Trophoblast cell (in vitro differentiated cells and primary cell): Measurements from ENCODE around the gene MARK2.

ENCODE experiments used
- DNase-seq, 2 donors: peaks; one replicate each; pipeline ENCODE4 v3.0.0-alpha.2; 2016
- H2AFZ ChIP-seq: 2 replicates; pipeline ENCODE4 v1.6.1; 2013; ENCODE audit warnings: low read length, moderate library complexity, mild to moderate bottlenecking; ENCODE audit not compliant: insufficient read depth, poor library complexity
- H2AK5ac ChIP-seq: 2 replicates; pipeline ENCODE4 v1.6.1; 2013; ENCODE audit warnings: mild to moderate bottlenecking, low read length
- H2BK120ac ChIP-seq: 2 replicates; pipeline ENCODE4 v1.6.1; 2013; ENCODE audit warnings: low read length, mild to moderate bottlenecking, moderate library complexity; ENCODE audit not compliant: insufficient read depth, poor library complexity
- H2BK12ac ChIP-seq: 2 replicates; pipeline ENCODE4 v1.6.1; 2013; ENCODE audit warnings: mild to moderate bottlenecking, low read length, moderate library complexity
- H2BK5ac ChIP-seq: 2 replicates; pipeline ENCODE4 v1.6.1; 2013; ENCODE audit warnings: low read length, low read depth, moderate library complexity, mild to moderate bottlenecking; ENCODE audit not compliant: poor library complexity
- H3K14ac ChIP-seq: 2 replicates; pipeline ENCODE4 v1.6.1; 2013; ENCODE audit warnings: mild to moderate bottlenecking, low read length
- H3K18ac ChIP-seq: 2 replicates; pipeline ENCODE4 v1.6.1; 2013; ENCODE audit warnings: mild to moderate bottlenecking, low read length
- H3K23ac ChIP-seq: 2 replicates; pipeline ENCODE4 v1.6.1; 2013; ENCODE audit warnings: low read length
- H3K27ac ChIP-seq: 2 replicates; pipeline ENCODE4 v1.5.1; 2013; ENCODE audit warnings: low read depth, mild to moderate bottlenecking, inconsistent platforms, low read length, moderate library complexity
- H3K27me3 ChIP-seq: 2 replicates; pipeline ENCODE4 v1.6.1; 2013; ENCODE audit warnings: inconsistent platforms, mild to moderate bottlenecking, low read length, moderate library complexity; ENCODE audit not compliant: insufficient read depth
- H3K36me3 ChIP-seq, 2 experiments: 1 replicate in 1 of 2; 2 replicates in 1 of 2; pipeline ENCODE4 v1.6.1; 2013; ENCODE audit warnings: low read length in 2 of 2, mild to moderate bottlenecking in 2 of 2, moderate library complexity in 1 of 2; ENCODE audit not compliant: insufficient read depth in 2 of 2, control insufficient read depth in 1 of 2
- H3K4ac ChIP-seq: 2 replicates; pipeline ENCODE4 v1.6.1; 2013; ENCODE audit warnings: low read depth, mild to moderate bottlenecking, low read length, moderate library complexity
- H3K4me1 ChIP-seq, 2 experiments: 1 replicate in 1 of 2; 2 replicates in 1 of 2; pipeline ENCODE4 v1.6.1; 2013; ENCODE audit warnings: low read length in 2 of 2, mild to moderate bottlenecking in 2 of 2, moderate library complexity in 1 of 2; ENCODE audit not compliant: insufficient read depth in 2 of 2, control insufficient read depth in 1 of 2
- H3K4me2 ChIP-seq: 2 replicates; pipeline ENCODE4 v1.6.1; 2013; ENCODE audit warnings: inconsistent platforms, mild to moderate bottlenecking, low read length, moderate library complexity
- H3K4me3 ChIP-seq: 2 replicates; pipeline ENCODE4 v1.5.1; 2013; ENCODE audit warnings: mild to moderate bottlenecking, low read depth, low read length, inconsistent platforms
- H3K79me1 ChIP-seq: one replicate; pipeline ENCODE4 v1.6.1; 2013; ENCODE audit warnings: low read length
- H3K79me2 ChIP-seq: 2 replicates; pipeline ENCODE4 v1.6.1; 2013; ENCODE audit warnings: low read length, mild to moderate bottlenecking; ENCODE audit not compliant: control insufficient read depth, insufficient read depth, poor library complexity
- H3K9ac ChIP-seq: 2 replicates; pipeline ENCODE4 v1.6.1; 2013; ENCODE audit warnings: mild to moderate bottlenecking, low read length
- H3K9me3 ChIP-seq: 2 replicates; pipeline ENCODE4 v1.6.1; 2013; ENCODE audit warnings: low read depth, mild to moderate bottlenecking, control low read depth, inconsistent platforms, low read length; ENCODE audit not compliant: insufficient read depth
- H4K12ac ChIP-seq: 2 replicates; pipeline ENCODE4 v1.6.1; 2013; ENCODE audit warnings: low read depth, mild to moderate bottlenecking, low read length, moderate library complexity
- H4K8ac ChIP-seq: 2 replicates; pipeline ENCODE4 v1.6.1; 2013; ENCODE audit warnings: low read depth, mild to moderate bottlenecking, low read length, moderate library complexity
- H4K91ac ChIP-seq: one replicate; pipeline ENCODE4 v1.6.1; 2013; ENCODE audit warnings: low read depth, mild to moderate bottlenecking, low read length, moderate library complexity
- whole genome bisulfite sequencing: extraction: QIAGEN DNeasy Blood & Tissue Kit; methylation state at CpG from one replicate; pipeline ENCODE4 v1.1.7; 2013; ENCODE audit warnings: missing lambda C conversion rate; ENCODE audit not compliant: insufficient read length, insufficient coverage; ENCODE audit errors: extremely low coverage; 5-methylcytosine and 5-hydroxymethylcytosine counted together

The MARK2 gene

DNA sequence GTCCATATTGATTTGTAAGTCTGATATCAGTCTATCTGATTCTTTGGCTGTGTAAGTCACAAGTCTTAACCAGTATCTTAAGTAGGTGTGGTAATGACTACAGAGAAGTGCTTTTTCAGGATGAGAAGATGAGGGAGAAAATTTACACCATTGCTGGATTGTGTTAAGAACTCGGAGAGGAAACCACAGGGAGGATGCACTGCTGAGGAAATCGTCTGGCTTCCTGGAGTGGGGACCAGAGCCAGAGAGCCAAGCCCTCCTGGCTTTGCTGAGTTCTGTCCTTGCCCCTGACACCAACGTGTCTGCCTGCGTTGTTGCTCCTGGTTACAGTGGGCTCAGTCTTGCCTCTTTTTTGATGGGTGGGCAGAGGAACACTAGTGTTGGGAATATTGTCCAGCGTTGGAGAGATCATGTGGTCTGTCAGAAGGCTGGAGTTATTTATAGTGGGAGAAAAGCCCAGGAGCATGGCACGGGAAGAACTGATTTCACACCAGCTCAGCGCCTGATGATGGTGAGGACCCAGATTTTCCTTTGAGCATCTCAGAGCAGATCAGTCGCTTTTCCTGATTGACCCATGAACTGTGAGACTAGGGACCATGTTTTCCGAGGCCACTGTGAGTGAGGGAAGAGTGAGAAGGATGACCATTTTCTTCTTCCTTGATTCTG lies 29.6 kb downstream of the MARK2 start:
- no peak overlapping the region for H4K12ac ChIP-seq
- no peak overlapping the region for H3K14ac ChIP-seq
- peak overlapping the region; percentile 29 for H3K18ac ChIP-seq
- H3K23ac ChIP-seq = no peak overlapping the region
- no peak overlapping the region for H3K27ac ChIP-seq
- H2BK12ac ChIP-seq = no peak overlapping the region
- peaks cover 21% of the 10 kb centered on the region for H3K79me2 ChIP-seq
- no peak overlapping the region for H3K4me2 ChIP-seq
- no peak overlapping the region for H2BK5ac ChIP-seq
- H3K9me3 ChIP-seq = no peaks in the 10 kb centered on the region
- H3K79me1 ChIP-seq = peaks cover 3% of the 10 kb centered on the region
- peaks cover 10 to 12% of the 10 kb centered on the region in 2 experiments for H3K36me3 ChIP-seq
- no peak overlapping the region for H2AK5ac ChIP-seq
- peaks cover 21 to 30% of the 10 kb centered on the region in 2 experiments for H3K4me1 ChIP-seq
- H2BK120ac ChIP-seq = no peak overlapping the region
- H3K27me3 ChIP-seq = no peaks in the 10 kb centered on the region
- peak overlapping the region; percentile 88 for H3K4ac ChIP-seq
- no peak for DNase-seq
- no peak overlapping the region for H4K8ac ChIP-seq
- H3K9ac ChIP-seq = no peak overlapping the region
- peak overlapping the region; percentile 50 for H2AFZ ChIP-seq
- H3K4me3 ChIP-seq = no peak overlapping the region
- WGBS = no CpG with 5 or more reads among the region's 9 CpGs
- no peak overlapping the region for H4K91ac ChIP-seq

- peak; percentile 7 to 40 for DNase-seq
- Histone ChIP-seq H2BK120ac (no peak overlapping the region), H4K8ac (no peak overlapping the region), H3K4me3 (no peak overlapping the region), H3K9me3 (no peaks in the 10 kb centered on the region), H2BK12ac (no peak overlapping the region), H2AK5ac (no peak overlapping the region), H3K4me2 (no peak overlapping the region), H3K27me3 (no peaks in the 10 kb centered on the region), H3K36me3 (peaks cover 10 to 12% of the 10 kb centered on the region in 2 experiments), H3K14ac (no peak overlapping the region), H4K12ac (no peak overlapping the region), H3K18ac (peak overlapping the region; percentile 14), H4K91ac (no peak overlapping the region), H3K9ac (no peak overlapping the region), H3K27ac (no peak overlapping the region), H3K4me1 (peaks cover 25 to 34% of the 10 kb centered on the region in 2 experiments), H3K23ac (no peak overlapping the region), H2BK5ac (no peak overlapping the region), H3K79me2 (peaks cover 23% of the 10 kb centered on the region), H2AFZ (no peak overlapping the region), H3K4ac (peak overlapping the region; percentile 35), H3K79me1 (peaks cover 3% of the 10 kb centered on the region)
- no CpG with 5 or more reads among the region's 7 CpGs for WGBS
Measured at GRCh38 chr11:63869171-63869591, 30.3 kb downstream of the MARK2 start.

GRCh38 chr11:63869683-63870082 lies 30.8 kb downstream of the MARK2 start:
- H3K79me1 ChIP-seq = peaks cover 3% of the 10 kb centered on the region
- H2AK5ac ChIP-seq = no peak overlapping the region
- H3K9ac ChIP-seq = no peak overlapping the region
- H3K27me3 ChIP-seq = no peaks in the 10 kb centered on the region
- no peak overlapping the region for H3K14ac ChIP-seq
- peaks cover 7 to 12% of the 10 kb centered on the region in 2 experiments for H3K36me3 ChIP-seq
- peak overlapping the region; percentile 35 for H3K4ac ChIP-seq
- no peak overlapping the region for H3K27ac ChIP-seq
- H2AFZ ChIP-seq = no peak overlapping the region
- no peak overlapping the region for H3K23ac ChIP-seq
- no peak overlapping the region for H4K8ac ChIP-seq
- H2BK120ac ChIP-seq = no peak overlapping the region
- no peak overlapping the region for H4K91ac ChIP-seq
- no peak overlapping the region for H3K4me2 ChIP-seq
- no CpG with 5 or more reads among the region's 8 CpGs for WGBS
- no peak for DNase-seq
- H4K12ac ChIP-seq = peak overlapping the region; percentile 35
- no peak overlapping the region for H3K18ac ChIP-seq
- no peak overlapping the region for H3K4me3 ChIP-seq
- no peaks in the 10 kb centered on the region for H3K9me3 ChIP-seq
- H3K79me2 ChIP-seq = peaks cover 20% of the 10 kb centered on the region
- no peak overlapping the region for H2BK5ac ChIP-seq
- H3K4me1 ChIP-seq = peaks cover 25 to 34% of the 10 kb centered on the region in 2 experiments
- H2BK12ac ChIP-seq = no peak overlapping the region

- Histone ChIP-seq H3K23ac (no peak overlapping the region), H3K79me1 (peaks cover 3% of the 10 kb centered on the region), H3K4me2 (no peak overlapping the region), H3K4me1 (peaks cover 25 to 34% of the 10 kb centered on the region in 2 experiments), H4K12ac (no peak overlapping the region), H2AFZ (no peak overlapping the region), H4K91ac (no peak overlapping the region), H3K27me3 (no peaks in the 10 kb centered on the region), H3K18ac (no peak overlapping the region), H3K4me3 (no peak overlapping the region), H3K79me2 (peaks cover 22% of the 10 kb centered on the region), H3K27ac (no peak overlapping the region), H3K14ac (no peak overlapping the region), H3K36me3 (peaks cover 6 to 8% of the 10 kb centered on the region in 2 experiments), H3K4ac (peak overlapping the region; percentile 49), H2BK120ac (no peak overlapping the region), H3K9me3 (no peaks in the 10 kb centered on the region), H4K8ac (no peak overlapping the region), H3K9ac (no peak overlapping the region), H2BK12ac (no peak overlapping the region), H2BK5ac (no peak overlapping the region), H2AK5ac (no peak overlapping the region)
- WGBS = no CpG with 5 or more reads among the region's 14 CpGs
- no peak for DNase-seq
Measured at GRCh38 chr11:63870351-63871140, 31.6 kb downstream of the MARK2 start.
